ENCODE results near the gene ICOS. TPM values are rescaled to one million over a fixed set of nuclear protein-coding genes. Genes with fewer than 3 reads are reported as not detected.

ICOS gene
- total and polyA plus RNA-seq, 4 donors: 0.49 to 3.1 (median 0.76) TPM

GRCh38 chr2:203934041-203934492 is 2.5 kb upstream of the ICOS start:
- no peaks in the 10 kb centered on the region for H3K27me3 ChIP-seq (ENCODE audit: control insufficient read depth in 3 of 3, insufficient read depth in 3 of 3, low read length in 2 of 3)
- H3K36me3 ChIP-seq (ENCODE audit: control insufficient read depth in 4 of 4, insufficient read depth in 4 of 4, low read length in 4 of 4): no peaks in the 10 kb centered on the region
- no peak for TF ChIP-seq CTCF (IDR thresholded peaks at IDR 0.05; ENCODE audit: control extremely low read depth, extremely low read depth)
- H3K4me1 ChIP-seq (ENCODE audit: control insufficient read depth in 5 of 5, insufficient read depth in 5 of 5, low read length in 5 of 5): peaks cover 0 to 5% (median 0%) of the 10 kb centered on the region in 5 donors
- H3K27ac ChIP-seq (ENCODE audit: low read depth in 1 of 2, low read length in 1 of 2): no peak overlapping the region
- no peaks in the 10 kb centered on the region for H3K9me3 ChIP-seq (ENCODE audit: control insufficient read depth in 4 of 4, insufficient read depth in 3 of 4, low read length in 3 of 4)
- no peak overlapping the region for H3K4me3 ChIP-seq
- 50 to 54% methylated on average over 5 of the region's 5 CpGs for WGBS, 2 donors
- ATAC-seq (ENCODE audit: insufficient read depth, low FRiP score): no peak
- no peak for DNase-seq
- no peak overlapping the region for H3K9ac ChIP-seq (ENCODE audit: insufficient read depth in 1 of 2, low read length in 2 of 2)

- 87 to 94% methylated on average over 8 of the region's 8 CpGs for WGBS, 2 donors
- Histone ChIP-seq H3K9me3 (ENCODE audit: control insufficient read depth in 4 of 4, insufficient read depth in 3 of 4, low read length in 3 of 4) (no peaks in the 10 kb centered on the region), H3K9ac (ENCODE audit: insufficient read depth in 1 of 2, low read length in 2 of 2) (no peak overlapping the region), H3K27ac (ENCODE audit: low read depth in 1 of 2, low read length in 1 of 2) (no peak overlapping the region), H3K36me3 (ENCODE audit: control insufficient read depth in 4 of 4, insufficient read depth in 4 of 4, low read length in 4 of 4) (no peaks in the 10 kb centered on the region), H3K4me1 (ENCODE audit: control insufficient read depth in 5 of 5, insufficient read depth in 5 of 5, low read length in 5 of 5) (peaks cover 0 to 5% (median 0%) of the 10 kb centered on the region in 5 donors), H3K4me3 (no peak overlapping the region), H3K27me3 (ENCODE audit: control insufficient read depth in 3 of 3, insufficient read depth in 3 of 3, low read length in 2 of 3) (no peaks in the 10 kb centered on the region)
- no peak for ATAC-seq (ENCODE audit: insufficient read depth, low FRiP score)
- no peak for DNase-seq
- no peak for TF ChIP-seq CTCF (IDR thresholded peaks at IDR 0.05; ENCODE audit: control extremely low read depth, extremely low read depth)
Observed at GRCh38 chr2:203934711-203935438, 1.7 kb upstream of the ICOS start.

- H3K9ac ChIP-seq (ENCODE audit: insufficient read depth in 1 of 2, low read length in 2 of 2): no peak overlapping the region
- H3K27me3 ChIP-seq (ENCODE audit: control insufficient read depth in 3 of 3, insufficient read depth in 3 of 3, low read length in 2 of 3): no peaks in the 10 kb centered on the region
- 93 to 96% methylated on average over 4 of the region's 4 CpGs for WGBS, 2 donors
- H3K9me3 ChIP-seq (ENCODE audit: control insufficient read depth in 4 of 4, insufficient read depth in 3 of 4, low read length in 3 of 4): no peaks in the 10 kb centered on the region
- H3K27ac ChIP-seq (ENCODE audit: low read depth in 1 of 2, low read length in 1 of 2): no peak overlapping the region
- ATAC-seq (ENCODE audit: insufficient read depth, low FRiP score): no peak
- no peak for TF ChIP-seq CTCF (IDR thresholded peaks at IDR 0.05; ENCODE audit: control extremely low read depth, extremely low read depth)
- H3K4me3 ChIP-seq: no peak overlapping the region
- no peak for DNase-seq
- H3K36me3 ChIP-seq (ENCODE audit: control insufficient read depth in 4 of 4, insufficient read depth in 4 of 4, low read length in 4 of 4): no peaks in the 10 kb centered on the region
- H3K4me1 ChIP-seq (ENCODE audit: control insufficient read depth in 5 of 5, insufficient read depth in 5 of 5, low read length in 5 of 5): peaks cover 0 to 5% (median 0%) of the 10 kb centered on the region in 5 donors
Observed at GRCh38 chr2:203935568-203935967, 995 bp upstream of the ICOS start.
